ENCODE data around the gene SIK3. TPM values are rescaled to one million over a fixed set of nuclear protein-coding genes. Genes with fewer than 3 reads are reported as not detected.

The SIK3 gene
- total and polyA plus RNA-seq, 2 experiments from 2014 or later = 6.1 to 33.9 TPM

GRCh38 chr11:116958246-116958645, 140.0 kb downstream of the SIK3 start (continued):
- TF ChIP-seq REST (IDR thresholded peaks at IDR 0.05; ENCODE audit: unreplicated experiment) = no peak
- TF ChIP-seq ZNF331 (CRISPR knock-in tag; IDR thresholded peaks at IDR 0.05; ENCODE audit: low read depth) = no peak
- no peak for TF ChIP-seq ZNF114 (CRISPR knock-in tag; IDR thresholded peaks at IDR 0.05)
- no peak for TF ChIP-seq JUNB (IDR thresholded peaks at IDR 0.05; ENCODE audit: unreplicated experiment)
- TF ChIP-seq ETS1 (IDR thresholded peaks at IDR 0.05) = no peak
- TF ChIP-seq CREB1 (CRISPR knock-in tag; IDR thresholded peaks at IDR 0.05; ENCODE audit: low read depth) = no peak
- no peak for TF ChIP-seq STAT1 (IDR thresholded peaks at IDR 0.05; ENCODE audit: unreplicated experiment)

- Histone ChIP-seq H3K4me3 (no peak overlapping the region), H3K27ac (ENCODE audit: low read depth) (peak overlapping the region; percentile 53; the same call in 1 of the 2 replicates)
Measured at GRCh38 chr11:116955949-116956348, 142.3 kb downstream of the SIK3 start.

GRCh38 chr11:116955548-116955947, 142.7 kb downstream of the SIK3 start:
- no peak for DNase-seq (ENCODE audit: low spot score)
- Mint-ChIP-seq H3K4me1 (peaks cover 21% of the 10 kb centered on the region), H3K9me3 (no peaks in the 10 kb centered on the region), H3K36me3 (ENCODE audit: low read depth) (no peaks in the 10 kb centered on the region; the same call in 2 of the 3 replicates), H3K27ac (peak overlapping the region; percentile 68; the same call in 1 of the 2 replicates), H3K27me3 (ENCODE audit: insufficient read depth, low read depth, poor library complexity) (no peaks in the 10 kb centered on the region), H3K4me3 (no peak overlapping the region)
- Histone ChIP-seq H4K20me1 (replicated peaks; ENCODE audit: insufficient read depth) (no peaks in the 10 kb centered on the region), H3K4me2 (no peak overlapping the region; the same call in 1 of the 2 replicates), H3K4me3 (no peak overlapping the region), H3K79me2 (replicated peaks; ENCODE audit: insufficient read depth) (peaks cover 7% of the 10 kb centered on the region; the same call in 1 of the 2 replicates), H3K4me1 (ENCODE audit: insufficient read depth) (peaks cover 12% of the 10 kb centered on the region; the same call in 1 of the 2 replicates), H3K27me3 (ENCODE audit: insufficient read depth) (no peaks in the 10 kb centered on the region), H3F3A (replicated peaks; ENCODE audit: low read depth) (no peaks in the 10 kb centered on the region), H2AFZ (no peak overlapping the region), H3K9me2 (ENCODE audit: insufficient read depth) (no peaks in the 10 kb centered on the region), H3K27ac (ENCODE audit: low read depth) (peak overlapping the region; percentile 53; the same call in 1 of the 2 replicates), H3K36me3 (ENCODE audit: insufficient read depth) (no peaks in the 10 kb centered on the region)
- no peak for ATAC-seq
- TF ChIP-seq NANOG (IDR thresholded peaks at IDR 0.05; ENCODE audit: borderline replicate concordance) = no peak
- TF ChIP-seq ZNF114 (CRISPR knock-in tag; IDR thresholded peaks at IDR 0.05) = no peak
- no peak for TF ChIP-seq JUNB (IDR thresholded peaks at IDR 0.05; ENCODE audit: unreplicated experiment)
- no peak for TF ChIP-seq ZNF462 (CRISPR knock-in tag; IDR thresholded peaks at IDR 0.05)

More at GRCh38 chr11:116955949-116956348, 142.3 kb downstream of the SIK3 start:
- H3K4me1 Mint-ChIP-seq = peaks cover 24% of the 10 kb centered on the region
- H3K36me3 ChIP-seq (ENCODE audit: insufficient read depth) = no peaks in the 10 kb centered on the region
- no peak overlapping the region; the same call in 1 of the 2 replicates for H3K4me2 ChIP-seq
- peak overlapping the region; percentile 68; the same call in 1 of the 2 replicates for H3K27ac Mint-ChIP-seq
- H2AFZ ChIP-seq = no peak overlapping the region
- H3K36me3 Mint-ChIP-seq (ENCODE audit: low read depth) = no peaks in the 10 kb centered on the region; the same call in 2 of the 3 replicates
- no peaks in the 10 kb centered on the region for H3F3A ChIP-seq (replicated peaks; ENCODE audit: low read depth)
- H3K79me2 ChIP-seq (replicated peaks; ENCODE audit: insufficient read depth) = peaks cover 11% of the 10 kb centered on the region; the same call in 1 of the 2 replicates
- H4K20me1 ChIP-seq (replicated peaks; ENCODE audit: insufficient read depth) = no peaks in the 10 kb centered on the region
- DNase-seq (ENCODE audit: low spot score) (peak; percentile 30), ATAC-seq (peak; percentile 85)
- H3K4me1 ChIP-seq (ENCODE audit: insufficient read depth) = peaks cover 16% of the 10 kb centered on the region; the same call in 1 of the 2 replicates
- no peaks in the 10 kb centered on the region for H3K27me3 Mint-ChIP-seq (ENCODE audit: insufficient read depth, low read depth, poor library complexity)
- H3K27me3 ChIP-seq (ENCODE audit: insufficient read depth) = no peaks in the 10 kb centered on the region
- H3K9me2 ChIP-seq (ENCODE audit: insufficient read depth) = no peaks in the 10 kb centered on the region
- TF ChIP-seq EZH2 (IDR thresholded peaks at IDR 0.05; ENCODE audit: low read depth, unreplicated experiment) = no peak
- no peak for TF ChIP-seq POLR2AphosphoS5 (IDR thresholded peaks at IDR 0.05; ENCODE audit: low read depth)
- no peak overlapping the region for H3K4me3 Mint-ChIP-seq
- H3K9me3 Mint-ChIP-seq = no peaks in the 10 kb centered on the region

Data from GM23338 (cell line).